AG04449 (cell line): Measurements from ENCODE around the gene BOLA3.

Experiments used
- CTCF ChIA-PET: fragments of 350-600 bp; formaldehyde crosslinking; extraction: SDS; loops from one replicate; lab custom pipeline; 2021; ENCODE audit warnings: antibody characterized with exemption; lab: Yijun Ruan, JAX
- POLR2A ChIA-PET: fragments of 400-600, 350-600 bp; formaldehyde crosslinking; extraction: SDS; loops from one replicate; lab custom pipeline; 2020; ENCODE audit warnings: antibody characterized with exemption, inconsistent platforms; lab: Yijun Ruan, JAX
- DNase-seq: peaks from one replicate; pipeline ENCODE4 v3.0.0-alpha.2; 2010; ENCODE audit warnings: low read depth, low spot score
- H3K4me3 ChIP-seq: 2 replicates; pipeline ENCODE4 v1.5.1; 2011; ENCODE audit warnings: low read depth, mild to moderate bottlenecking, control low read depth, low read length
- CTCF ChIP-seq: IDR thresholded peaks from one replicate; pipeline ENCODE4 v1.5.1; 2011; ENCODE audit warnings: mild to moderate bottlenecking, moderate library complexity, low read length, control low read depth, inconsistent platforms; ENCODE audit not compliant: insufficient read depth; ENCODE audit errors: missing control alignments

The BOLA3 gene

GRCh38 chr2:74099835-74100234, 47.9 kb downstream of the BOLA3 start:
- no peak overlapping the region for H3K4me3 ChIP-seq
- CTCF ChIA-PET: interaction anchor here (1.2 to 2.3 kb wide), 2 partner anchors 20 to 274 kb away, joined by 4 to 20 read pairs; no protein-coding TSS in a partner anchor
- no peak for DNase-seq
- TF ChIP-seq CTCF: no peak
- POLR2A ChIA-PET: no interaction called here

GRCh38 chr2:74099271-74099670, 48.4 kb downstream of the BOLA3 start:
- DNase-seq: no peak
- H3K4me3 ChIP-seq: no peak overlapping the region
- POLR2A ChIA-PET: no interaction called here
- TF ChIP-seq CTCF: no peak
- CTCF ChIA-PET: no interaction called here

- TF ChIP-seq CTCF: no peak
- ChIA-PET POLR2A (no interaction called here), CTCF (interaction anchor here (0.6 to 1.8 kb wide), 3 partner anchors 9 to 273 kb away, joined by 3 to 8 read pairs (median 4); no protein-coding TSS in a partner anchor)
- no peak for DNase-seq
- no peak overlapping the region for H3K4me3 ChIP-seq
These were observed 50.1 kb downstream of the BOLA3 start for GRCh38 chr2:74097574-74097973.

GRCh38 chr2:74096052-74096451, 51.7 kb downstream of the BOLA3 start:
- CTCF ChIA-PET: interaction anchor here (1.4 kb wide), 1 partner anchor 272 kb away, joined by 4 read pairs; no protein-coding TSS in a partner anchor
- POLR2A ChIA-PET: no interaction called here
- no peak for TF ChIP-seq CTCF
- no peak overlapping the region for H3K4me3 ChIP-seq
- no peak for DNase-seq

GRCh38 chr2:74095632-74096031, 52.1 kb downstream of the BOLA3 start:
- DNase-seq: no peak
- TF ChIP-seq CTCF: no peak
- ChIA-PET CTCF (interaction anchor here (1.4 kb wide), 1 partner anchor 272 kb away, joined by 4 read pairs; no protein-coding TSS in a partner anchor), POLR2A (no interaction called here)
- H3K4me3 ChIP-seq: no peak overlapping the region

GRCh38 chr2:74094291-74094690, 53.4 kb downstream of the BOLA3 start:
- TF ChIP-seq CTCF: no peak
- CTCF ChIA-PET: no interaction called here
- POLR2A ChIA-PET: no interaction called here
- H3K4me3 ChIP-seq: no peak overlapping the region
- DNase-seq: no peak
